HG03520 (cell line): ENCODE results near the gene PLCB3.
A peak's percentile ranks its signal among the peaks of the same experiment; 100 is the strongest.
"Not testable (repeated sequence)": the region's sequence is repeated elsewhere in the genome, so short reads cannot be mapped to it uniquely, and the experiment has no call there.

ENCODE experiments used
- ATAC-seq: cut with Tn5 transposase; IDR thresholded peaks from one replicate; pipeline ENCODE4 v1.9.1; 2021; ENCODE audit warnings: mild to moderate bottlenecking, moderate library complexity; ENCODE audit not compliant: unreplicated experiment

PLCB3 gene

DNA sequence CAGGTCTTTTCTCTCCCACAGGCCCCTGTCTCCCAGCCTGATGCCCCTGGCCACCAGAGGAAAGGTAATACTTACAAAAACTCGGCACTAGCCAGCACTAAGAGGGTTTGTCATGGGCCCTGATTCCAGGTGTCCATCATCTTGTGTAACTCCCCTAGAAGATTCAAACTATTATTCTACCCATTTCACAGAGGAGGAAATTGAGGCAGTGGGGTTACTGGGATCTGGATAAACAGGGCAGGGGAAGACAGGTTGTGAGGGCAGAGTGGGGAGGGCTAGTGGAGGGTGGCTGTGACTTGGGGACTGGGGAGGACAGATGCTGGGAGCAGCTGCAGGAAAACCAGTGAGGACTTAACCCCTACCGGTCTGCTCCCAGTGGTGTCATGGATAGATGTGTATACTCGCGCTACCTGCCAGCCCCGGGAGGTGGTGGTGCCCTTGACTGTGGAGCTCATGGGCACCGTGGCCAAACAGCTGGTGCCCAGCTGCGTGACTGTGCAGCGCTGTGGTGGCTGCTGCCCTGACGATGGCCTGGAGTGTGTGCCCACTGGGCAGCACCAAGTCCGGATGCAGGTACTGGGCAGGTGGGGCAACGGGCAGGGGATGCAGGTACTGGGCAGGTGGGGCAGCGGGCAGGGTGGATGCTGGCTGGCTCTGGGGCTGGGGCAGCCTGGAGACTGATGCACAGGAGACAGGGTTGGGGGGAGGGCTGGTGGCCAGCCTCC lies 15.7 kb upstream of the PLCB3 start:
- ATAC-seq: no peak

GRCh38 chr11:64237484-64237951 lies 13.8 kb upstream of the PLCB3 start:
- no peak for ATAC-seq

- no peak for ATAC-seq
Observed at GRCh38 chr11:64238076-64238475, 13.3 kb upstream of the PLCB3 start.

GRCh38 chr11:64238999-64239398 lies 12.3 kb upstream of the PLCB3 start:
- ATAC-seq: no peak

GRCh38 chr11:64239662-64240434 lies 11.5 kb upstream of the PLCB3 start:
- no peak for ATAC-seq

DNA sequence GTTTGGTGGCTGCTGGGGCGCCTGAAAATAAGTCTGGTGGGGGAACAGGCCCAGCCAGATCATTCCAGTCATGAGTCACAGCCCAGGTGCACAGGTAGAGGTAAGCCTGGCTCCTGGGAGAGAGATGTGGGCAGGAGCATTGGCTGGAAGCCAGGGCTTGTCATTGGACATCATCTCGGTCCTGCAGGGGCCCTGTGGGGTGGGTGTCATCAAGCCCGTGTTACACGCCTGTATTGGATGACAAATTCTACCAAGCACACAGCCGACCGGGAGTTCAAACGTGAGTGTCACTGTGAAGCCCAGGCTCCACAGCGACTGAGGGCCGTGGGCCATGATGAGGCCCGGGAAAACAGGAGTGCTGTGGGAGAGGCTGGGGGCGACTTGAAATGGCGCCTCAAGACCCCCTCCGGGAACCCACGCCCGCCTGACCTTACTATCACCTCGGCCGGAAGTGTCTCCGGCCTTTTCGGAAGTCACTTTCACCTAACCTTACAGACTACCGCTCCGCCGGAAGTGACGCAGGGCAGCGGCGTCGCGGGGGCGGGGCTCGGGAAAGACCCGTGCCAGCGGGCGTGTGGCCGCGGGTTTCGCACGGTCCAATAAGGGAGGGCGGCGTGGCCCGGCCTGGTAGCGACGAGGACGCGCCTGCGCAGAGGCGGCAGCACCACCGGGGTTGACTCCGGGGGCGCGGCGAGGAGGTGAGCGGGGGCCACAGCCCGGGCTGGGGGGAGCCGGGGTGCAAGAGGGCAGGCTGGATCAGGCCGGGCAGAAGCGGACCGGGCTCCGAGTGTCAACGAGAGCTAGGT lies 10.7 kb upstream of the PLCB3 start, which contains the start of gene FKBP2:
Gene FKBP2, plus strand, starts transcription at position 661 of the 806 bp plus-strand sequence. CDS start 1,293 bp downstream, outside the sequence.
- peak; percentile 44 for ATAC-seq

DNA sequence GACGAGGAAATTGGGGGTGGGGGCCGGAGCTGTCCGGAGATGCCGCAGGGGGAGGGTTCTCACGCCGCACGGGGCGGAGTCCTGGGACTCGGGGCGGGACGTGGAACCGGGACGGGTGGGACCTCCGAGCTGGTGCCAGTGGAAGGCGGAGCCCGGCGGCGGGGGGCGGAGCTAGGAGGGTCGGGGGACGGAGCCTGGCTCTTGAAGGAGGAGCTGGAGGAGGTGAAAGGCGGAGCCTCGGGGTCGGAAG lies 10.2 kb upstream of the PLCB3 start:
- ATAC-seq: peak; percentile 49

- ATAC-seq: peak; percentile 61
Observed at GRCh38 chr11:64241491-64242374, 9.6 kb upstream of the PLCB3 start.

- ATAC-seq: no peak
Observed at GRCh38 chr11:64243236-64243854, 8.0 kb upstream of the PLCB3 start.

DNA sequence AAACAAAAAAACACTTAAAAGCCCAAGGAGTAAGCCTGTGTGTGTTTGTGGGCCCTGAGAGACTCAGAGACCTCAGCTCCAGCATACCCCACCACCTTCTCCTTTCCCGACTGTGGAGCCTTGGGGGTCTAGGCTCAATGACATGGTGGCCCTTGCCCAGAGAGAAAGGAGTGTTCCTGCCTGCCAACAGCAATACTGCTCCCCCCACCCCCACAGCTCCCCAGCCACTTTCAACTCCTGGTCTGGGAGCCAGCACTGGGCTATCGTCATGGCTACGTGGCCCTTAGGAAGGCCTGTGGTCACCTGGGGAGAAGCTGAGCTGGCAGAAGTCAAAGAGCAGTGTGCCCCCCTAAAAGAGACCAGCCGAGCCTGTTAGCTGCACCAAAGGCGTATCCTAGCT lies 7.2 kb upstream of the PLCB3 start:
- ATAC-seq: no peak

GRCh38 chr11:64244966-64245365 lies 6.4 kb upstream of the PLCB3 start:
- no peak for ATAC-seq

DNA sequence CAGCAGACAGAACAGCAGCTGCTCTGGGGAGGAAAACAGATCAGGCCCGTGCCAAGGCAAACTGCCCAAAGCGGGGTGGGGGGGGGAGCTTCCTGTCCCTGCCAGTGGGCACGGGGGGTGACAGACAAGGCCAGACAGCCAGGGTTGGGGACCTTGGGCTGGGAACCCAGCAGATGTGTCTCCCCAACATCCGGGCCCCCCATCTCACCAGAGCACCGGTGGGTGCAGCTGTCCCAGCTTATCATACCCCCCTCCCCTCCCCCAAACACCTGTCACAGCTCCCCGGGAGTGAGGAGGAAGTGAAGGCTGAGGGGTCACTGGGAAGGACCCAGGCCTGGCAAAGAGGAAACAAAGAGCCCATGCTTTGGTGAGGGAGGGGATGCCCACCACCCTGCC lies 5.9 kb upstream of the PLCB3 start:
- no peak for ATAC-seq

DNA sequence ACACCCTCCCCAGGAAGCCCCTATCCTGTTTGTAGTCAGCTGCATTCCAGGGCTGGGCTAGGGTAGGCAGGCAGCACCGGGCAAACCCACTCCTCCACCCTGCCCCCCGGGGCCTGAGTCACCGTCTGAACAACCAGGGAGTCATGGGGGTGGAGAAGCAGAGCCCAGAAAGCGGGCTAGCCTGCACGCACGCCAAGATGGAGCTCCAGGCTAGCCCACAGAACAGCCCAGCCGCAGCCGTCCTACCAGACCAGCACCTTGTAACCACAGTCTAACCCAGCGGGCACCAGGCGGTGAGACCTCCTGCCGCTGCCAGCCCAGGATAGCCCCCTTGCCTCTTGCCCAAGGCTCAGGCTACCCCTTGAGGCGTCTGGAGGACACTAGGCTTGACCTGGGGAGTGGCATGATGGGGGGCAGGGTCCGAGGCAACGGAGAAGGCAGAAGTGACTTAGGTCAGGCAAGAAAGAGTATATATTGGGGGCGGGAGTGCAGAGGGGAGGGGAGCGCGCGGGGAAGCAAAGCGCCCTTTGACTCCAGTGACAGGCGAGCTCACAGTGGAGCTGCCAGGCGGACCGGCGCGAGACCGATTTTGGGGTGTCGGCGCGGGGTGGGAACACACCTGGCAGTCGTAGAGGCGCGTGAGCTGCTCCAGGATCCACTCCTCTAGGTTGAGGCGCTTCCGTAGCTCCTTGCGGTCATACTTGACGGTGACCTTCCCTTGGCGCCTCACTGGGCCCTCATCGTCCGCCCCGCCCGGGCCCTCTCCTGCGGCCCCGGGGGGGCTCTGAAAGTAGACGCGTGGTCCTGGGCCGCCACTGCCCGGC lies 5.3 kb upstream of the PLCB3 start:
- ATAC-seq: no peak

- ATAC-seq: not testable (repeated sequence)
Observed at GRCh38 chr11:64246621-64246870, 4.8 kb upstream of the PLCB3 start.

- peak; percentile 33 for ATAC-seq
Observed at GRCh38 chr11:64246871-64247728, 4.2 kb upstream of the PLCB3 start, which contains the start of gene PPP1R14B. PPP1R14B (minus strand) TSS chr11:64246943; CDS start chr11:64246673, 270 bp downstream.

DNA sequence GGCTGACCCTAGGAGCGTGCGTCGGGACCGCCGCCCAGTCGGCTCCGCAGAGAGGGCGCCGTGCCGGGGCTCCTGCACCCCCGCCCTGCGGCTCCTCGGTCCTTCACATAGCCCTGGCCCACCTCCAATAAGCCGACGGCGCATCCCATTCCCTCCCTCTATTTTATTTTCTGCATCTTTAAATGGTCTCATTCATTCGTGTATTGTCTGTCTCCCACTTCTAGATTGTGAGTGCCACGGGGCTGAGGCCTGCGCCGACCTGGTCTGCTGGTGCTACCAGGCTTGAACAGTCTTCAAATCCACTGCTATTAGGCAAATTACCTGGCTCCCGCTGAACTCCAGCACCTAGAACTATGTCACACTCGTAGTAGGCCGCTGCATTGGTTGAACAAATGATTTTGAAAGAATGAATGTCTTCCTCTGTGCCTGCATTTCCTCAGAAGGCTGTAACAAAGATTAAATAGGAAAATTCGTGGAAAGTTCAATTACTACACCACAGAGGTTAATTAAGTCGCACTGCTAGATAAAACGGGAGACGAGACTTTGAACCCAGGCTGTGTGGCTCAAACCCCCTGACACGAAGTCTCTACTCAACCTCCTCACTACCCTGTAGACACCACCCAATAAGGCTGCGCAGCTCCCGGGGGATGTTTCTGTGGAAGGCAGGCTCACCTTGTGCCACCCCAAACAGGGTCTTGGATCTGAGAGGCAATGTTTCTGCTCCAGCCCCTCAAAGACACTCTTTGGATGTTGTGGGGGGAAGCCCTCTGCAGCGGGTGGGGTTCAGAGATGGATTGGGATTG lies 3.4 kb upstream of the PLCB3 start:
- ATAC-seq: no peak

DNA sequence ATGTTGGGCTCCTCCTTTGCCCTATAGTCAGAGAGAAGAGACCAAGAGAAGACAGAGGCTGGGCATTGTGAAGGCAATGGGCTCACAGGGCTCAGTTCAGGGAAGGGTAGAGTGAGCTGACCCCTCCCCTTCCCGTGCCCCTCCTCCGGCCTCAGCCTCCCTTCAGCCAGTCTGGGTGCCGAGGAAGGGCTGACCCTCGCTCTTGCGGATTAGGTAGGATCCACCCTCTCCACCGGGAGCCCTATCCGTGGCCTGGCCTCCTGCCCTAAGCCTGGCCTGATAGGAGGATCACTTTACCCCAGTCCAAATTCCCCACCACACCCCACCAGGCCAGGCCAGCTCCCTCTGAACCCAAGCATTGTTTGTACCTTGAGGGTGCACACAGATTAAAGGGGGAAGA lies 2.8 kb upstream of the PLCB3 start:
- ATAC-seq: no peak

- ATAC-seq: no peak
Observed at GRCh38 chr11:64249038-64249437, 2.3 kb upstream of the PLCB3 start.
